Stimulated activated CD8-positive, alpha-beta memory T cell treated with anti-CD3 and anti-CD28 coated beads, Interleukin-7, amount 100 ng/mL, for 48 hours (primary cell): ENCODE measurements around the gene UCK2.

Experiments
- DNase-seq, 2 donors: peaks; one replicate each; pipeline ENCODE4 v3.0.0-alpha.2; 2020; ENCODE audit warnings: low read depth in 1 of 2; ENCODE audit errors: extremely low read depth in 1 of 2

The UCK2 gene

DNA sequence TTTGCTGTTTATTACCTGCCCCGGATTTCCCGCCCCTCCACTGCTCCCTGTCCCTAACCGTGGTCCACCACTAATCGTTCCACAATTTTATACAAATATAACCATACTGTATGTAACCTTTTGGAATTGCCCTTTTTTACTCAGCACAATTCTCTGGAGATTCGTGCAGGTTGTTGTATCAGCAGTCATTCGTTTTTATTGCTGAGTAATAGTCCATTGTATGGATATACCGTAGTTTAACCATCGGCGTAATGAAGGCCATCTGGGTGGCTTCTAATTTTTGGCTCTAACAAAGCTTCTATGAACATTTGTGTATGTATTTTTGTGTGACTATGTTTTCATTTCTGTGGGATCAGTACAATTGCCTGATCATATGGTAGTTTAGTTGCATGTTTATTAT is 50.0 kb downstream of the UCK2 start:
- DNase-seq: no peak

DNA sequence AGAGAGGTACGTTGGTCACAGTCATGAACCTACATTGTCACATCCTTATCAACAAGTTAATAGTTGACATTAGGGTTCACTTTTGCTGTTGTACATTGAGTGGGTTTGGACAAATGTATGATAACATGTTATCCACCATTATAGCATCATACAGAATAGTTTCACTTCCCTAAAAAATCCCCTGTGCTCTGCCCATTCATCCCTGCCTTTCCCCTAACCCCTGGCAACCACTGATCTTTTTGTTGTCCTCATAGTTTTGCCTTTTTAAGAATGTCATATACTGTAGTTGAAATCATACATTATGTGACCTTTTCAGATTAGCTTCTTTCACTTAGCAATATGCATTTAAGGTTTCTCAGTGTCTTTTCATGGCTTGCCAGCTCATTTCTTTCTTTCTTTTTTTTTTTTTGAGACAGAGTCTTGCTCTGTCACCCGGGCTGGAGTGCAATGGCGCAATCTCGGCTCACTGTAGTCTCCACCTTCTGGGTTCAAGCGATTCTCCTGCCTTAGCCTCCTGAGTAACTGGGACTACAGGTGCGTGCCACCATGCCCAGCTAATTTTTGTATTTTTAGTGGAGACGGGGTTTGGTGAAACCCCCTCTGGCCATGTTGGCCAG is 50.6 kb downstream of the UCK2 start:
- no peak for DNase-seq

- no peak for DNase-seq
These were observed 52.5 kb downstream of the UCK2 start for GRCh38 chr1:165879946-165880345.

GRCh38 chr1:165880993-165881392 is 53.6 kb downstream of the UCK2 start:
- DNase-seq: no peak

- no peak for DNase-seq
These were observed 54.9 kb downstream of the UCK2 start for GRCh38 chr1:165882168-165882837.

DNA sequence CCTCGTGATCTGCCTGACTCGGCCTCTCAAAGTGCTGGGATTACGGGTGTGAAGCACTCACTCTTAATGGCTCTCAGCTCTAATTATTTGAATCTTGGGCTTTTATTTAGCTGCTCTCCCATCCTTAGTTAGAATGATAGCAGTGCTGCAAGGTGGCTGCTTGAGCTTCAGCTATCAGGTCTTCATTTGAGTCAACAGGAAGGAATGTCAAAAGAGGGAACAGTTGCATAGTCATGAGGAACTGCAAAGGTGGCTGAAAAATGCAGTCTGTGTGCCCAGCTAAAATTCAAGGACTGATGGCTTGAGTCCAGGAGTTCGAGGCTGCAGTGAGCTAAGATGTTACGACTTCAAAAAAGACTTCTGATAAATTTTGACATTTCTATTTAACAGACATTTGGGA is 55.6 kb downstream of the UCK2 start:
- DNase-seq: no peak

DNA sequence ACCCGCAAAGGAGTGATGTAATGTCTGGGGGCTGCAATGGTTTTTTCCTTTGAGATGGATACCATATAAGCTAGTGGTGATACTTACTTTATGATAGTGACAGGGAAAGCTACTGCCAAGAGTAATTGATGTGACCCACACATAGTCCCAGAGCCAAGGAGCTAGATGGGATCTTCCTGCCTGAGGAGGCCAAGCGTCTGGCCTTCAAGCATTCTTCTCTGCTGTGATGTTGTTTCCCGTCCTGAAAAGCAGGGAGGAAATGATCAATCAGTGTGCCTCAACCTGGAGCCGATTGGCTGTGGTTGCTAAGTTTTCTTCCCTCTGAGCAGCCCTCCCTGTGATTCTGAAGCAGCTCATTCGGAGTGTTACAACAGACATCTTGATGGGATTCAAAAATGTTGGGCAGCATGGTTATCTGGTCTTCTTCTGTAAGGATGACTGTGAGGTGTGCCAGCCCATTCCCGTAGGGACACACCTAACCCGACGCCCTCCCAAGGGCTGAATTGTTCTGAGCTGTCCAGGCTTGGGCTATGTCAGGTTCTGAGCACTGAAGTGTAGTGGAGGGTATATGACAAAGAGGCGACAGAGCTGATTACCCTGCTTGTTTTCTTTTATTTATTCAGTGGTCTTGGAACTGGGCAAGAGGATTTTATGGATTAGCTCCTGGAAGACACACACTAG is 56.7 kb downstream of the UCK2 start:
- DNase-seq: no peak

GRCh38 chr1:165884690-165885304 is 57.4 kb downstream of the UCK2 start:
- DNase-seq: no peak

DNA sequence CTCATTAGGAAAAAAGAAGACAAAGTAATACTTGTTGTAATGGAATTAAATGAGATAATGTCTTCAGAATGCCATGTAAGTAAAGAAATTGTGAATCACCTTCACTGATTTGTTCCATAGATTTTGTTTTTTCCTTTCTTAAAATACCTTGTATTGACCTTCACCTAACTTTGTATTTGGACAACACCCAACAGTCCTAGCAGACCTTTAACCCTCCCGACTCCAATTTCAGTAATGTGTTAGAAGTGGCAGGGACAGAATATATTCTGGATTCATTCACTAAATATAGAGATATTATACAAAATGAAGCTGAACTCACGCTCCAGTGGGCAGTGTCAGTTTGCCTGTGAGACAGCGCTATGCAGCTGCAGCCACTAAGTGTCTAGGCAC is 57.9 kb downstream of the UCK2 start:
- no peak for DNase-seq

GRCh38 chr1:165886193-165886592 is 58.8 kb downstream of the UCK2 start:
- no peak for DNase-seq

DNA sequence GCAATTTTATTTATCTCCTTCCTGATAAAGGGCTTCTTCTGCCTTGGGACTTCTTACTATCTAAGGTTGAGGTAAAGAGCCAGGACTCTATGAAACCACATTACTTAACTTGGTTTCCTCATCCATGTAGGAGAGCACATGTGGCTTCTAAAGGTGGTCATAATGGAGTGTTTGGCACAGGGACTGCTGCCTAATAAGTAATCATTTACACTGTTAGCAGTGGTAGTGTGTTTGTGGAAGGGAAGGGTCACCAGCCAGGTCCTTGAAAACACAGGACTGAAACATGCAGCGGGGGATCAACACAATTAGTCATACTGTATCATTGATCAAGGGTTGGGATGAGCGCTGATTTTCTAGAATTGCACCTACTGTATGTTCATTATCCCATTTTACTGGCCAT is 59.6 kb downstream of the UCK2 start:
- DNase-seq: no peak

DNA sequence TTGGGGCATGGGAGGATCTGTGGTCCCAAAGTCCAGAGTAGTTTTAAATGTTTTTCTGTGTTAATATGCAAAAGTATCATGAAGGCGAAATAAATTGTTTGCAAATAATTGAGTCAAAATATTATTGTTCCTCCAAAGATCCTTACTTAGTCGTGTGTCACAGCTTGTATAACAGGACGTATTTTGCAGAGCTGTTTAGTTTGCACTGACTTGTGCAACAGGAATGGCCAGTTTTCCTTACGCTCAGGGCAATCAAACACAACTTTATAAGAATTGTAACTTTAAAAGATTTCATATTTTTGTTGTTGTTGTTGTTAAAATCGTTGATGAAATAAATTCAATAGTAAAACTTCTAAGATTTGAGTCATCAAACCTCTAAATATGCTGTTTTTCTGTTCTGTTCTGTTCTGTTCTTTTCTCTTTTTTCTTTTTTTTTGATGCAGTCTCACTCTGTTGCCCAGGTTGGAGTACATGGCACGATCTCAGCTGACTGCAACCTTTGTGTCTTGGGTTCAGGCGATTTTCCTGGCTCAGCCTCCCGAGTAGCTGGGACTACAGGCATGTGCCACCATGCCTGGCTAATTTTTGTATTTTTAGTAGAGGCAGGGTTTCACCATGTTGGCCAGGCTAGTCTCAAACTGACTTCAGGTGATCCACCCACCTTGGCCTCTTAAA is 60.6 kb downstream of the UCK2 start:
- no peak for DNase-seq

GRCh38 chr1:165888552-165888920 is 61.1 kb downstream of the UCK2 start:
- no peak for DNase-seq

GRCh38 chr1:165890684-165891083 is 63.3 kb downstream of the UCK2 start:
- no peak for DNase-seq

DNA sequence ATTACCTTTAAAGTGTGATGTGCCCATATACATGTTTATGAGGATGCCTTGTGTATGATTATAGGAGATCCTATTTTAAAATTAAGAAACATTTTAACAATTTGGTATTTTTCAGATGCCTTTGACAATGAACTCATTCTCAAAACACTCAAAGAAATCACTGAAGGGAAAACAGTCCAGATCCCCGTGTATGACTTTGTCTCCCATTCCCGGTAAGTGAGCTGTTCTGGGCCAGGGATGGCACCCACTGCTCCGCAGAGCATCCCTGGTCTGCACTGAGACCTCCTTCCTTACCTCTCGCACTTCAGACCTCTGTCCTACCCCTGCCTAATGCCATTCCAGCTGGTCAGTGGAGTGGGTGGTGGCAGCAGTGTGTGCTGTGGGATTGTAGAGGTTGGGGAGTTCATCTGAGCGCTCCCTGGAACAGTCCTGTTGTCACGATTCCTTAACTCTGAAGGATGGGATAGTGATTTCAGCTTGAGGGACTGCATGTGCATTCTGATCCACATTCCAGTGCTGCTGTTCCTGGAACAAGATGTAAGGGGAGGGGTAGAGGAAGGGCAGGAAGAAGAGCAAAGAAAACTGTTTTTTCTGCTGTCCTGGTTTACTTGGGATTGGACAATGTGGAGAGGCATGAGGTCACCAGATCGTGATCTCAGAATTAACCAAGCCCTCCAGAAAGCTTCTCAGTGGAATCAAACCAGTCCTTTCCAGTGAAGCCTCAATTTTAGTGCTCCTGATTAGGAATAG is 63.9 kb downstream of the UCK2 start:
- no peak for DNase-seq

GRCh38 chr1:165892935-165893334 is 65.5 kb downstream of the UCK2 start:
- DNase-seq: no peak

GRCh38 chr1:165893507-165893906 is 66.1 kb downstream of the UCK2 start:
- no peak for DNase-seq

DNA sequence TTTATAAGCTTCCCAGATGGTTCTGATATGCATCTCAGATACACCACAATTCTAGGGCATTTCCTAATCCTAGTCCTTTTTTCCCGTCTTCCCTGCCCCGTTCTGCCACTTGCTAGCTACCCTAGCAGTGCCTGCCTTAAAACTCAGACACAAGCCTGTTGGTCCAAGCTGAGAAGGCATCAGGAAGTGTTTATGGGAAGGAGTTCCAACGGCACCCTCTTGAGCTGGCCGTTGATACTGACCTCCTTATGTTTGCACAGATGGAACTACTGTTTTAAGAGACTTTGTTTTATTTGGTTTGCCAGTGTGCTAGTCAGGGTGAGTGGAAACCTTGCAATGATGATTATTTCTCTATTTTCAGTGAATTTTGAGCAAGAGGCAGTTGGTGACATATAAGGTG is 67.2 kb downstream of the UCK2 start:
- DNase-seq: no peak

DNA sequence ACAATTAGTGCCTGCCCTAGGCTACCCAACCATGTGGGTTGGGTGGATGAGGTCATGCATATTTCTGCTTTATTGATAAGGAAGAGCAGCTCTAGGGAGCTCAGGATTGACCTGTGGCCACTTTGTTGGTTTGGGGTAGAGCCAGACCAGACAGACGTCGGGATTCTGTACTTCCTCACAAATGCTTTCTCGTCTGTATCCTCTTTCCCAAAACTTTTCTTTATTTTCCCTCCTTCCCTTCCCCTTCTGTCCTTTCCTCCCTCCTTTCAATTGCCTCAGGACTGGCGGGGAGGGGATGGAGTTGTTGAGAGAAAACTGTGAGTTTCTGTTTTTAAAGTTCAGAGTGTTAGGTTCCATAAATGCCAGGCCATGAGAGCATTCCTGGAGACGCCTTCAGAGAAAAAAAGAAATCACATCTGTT is 68.0 kb downstream of the UCK2 start:
- no peak for DNase-seq

GRCh38 chr1:165896277-165896676 is 68.9 kb downstream of the UCK2 start:
- DNase-seq: no peak
